HG03521 (cell line): ENCODE measurements around the gene ATMIN.
A peak's percentile ranks its signal among the peaks of the same experiment; 100 is the strongest.

Experiments used
- ATAC-seq: cut with Tn5 transposase; IDR thresholded peaks from one replicate; pipeline ENCODE4 v1.9.1; 2021; ENCODE audit warnings: mild to moderate bottlenecking, moderate library complexity; ENCODE audit not compliant: unreplicated experiment

The ATMIN gene

GRCh38 chr16:81005610-81006161 lies 30.0 kb upstream of the ATMIN start:
- no peak for ATAC-seq

GRCh38 chr16:81006211-81006812 lies 29.3 kb upstream of the ATMIN start:
- peak; percentile 26 for ATAC-seq

GRCh38 chr16:81006813-81007695 lies 28.6 kb upstream of the ATMIN start, which contains the start of the genes CENPN and CMC2:
Gene CENPN (plus strand): TSS chr16:81007214. CDS start chr16:81011940, 4,726 bp downstream.
Gene CMC2 (minus strand): TSS chr16:81006885. CDS start chr16:80997394, 9,491 bp downstream.
- peak; percentile 76 for ATAC-seq

GRCh38 chr16:81008505-81008789 lies 27.2 kb upstream of the ATMIN start:
- ATAC-seq, result no peak

GRCh38 chr16:81012974-81013373 lies 22.7 kb upstream of the ATMIN start:
- no peak for ATAC-seq

- ATAC-seq, result no peak
These were observed 21.0 kb upstream of the ATMIN start for GRCh38 chr16:81014672-81015071.

GRCh38 chr16:81018496-81018895 lies 17.1 kb upstream of the ATMIN start:
- ATAC-seq, result no peak

- ATAC-seq, result no peak
These were observed 9.2 kb upstream of the ATMIN start for GRCh38 chr16:81026429-81026828.

- no peak for ATAC-seq
These were observed 5.6 kb upstream of the ATMIN start for GRCh38 chr16:81029930-81030604.

GRCh38 chr16:81035975-81036750 lies 521 bp downstream of the ATMIN start:
- peak; percentile 45 for ATAC-seq

- no peak for ATAC-seq
These were observed 1.2 kb downstream of the ATMIN start for GRCh38 chr16:81036751-81037350.

GRCh38 chr16:81040131-81040530 lies 4.5 kb downstream of the ATMIN start:
- ATAC-seq, result no peak

- no peak for ATAC-seq
These were observed 5.2 kb downstream of the ATMIN start for GRCh38 chr16:81040842-81041241.

- ATAC-seq, result no peak
These were observed 6.1 kb downstream of the ATMIN start for GRCh38 chr16:81041696-81042095.

GRCh38 chr16:81042821-81043220 lies 7.2 kb downstream of the ATMIN start:
- ATAC-seq, result no peak

GRCh38 chr16:81053761-81054160 lies 18.1 kb downstream of the ATMIN start:
- no peak for ATAC-seq

- no peak for ATAC-seq
These were observed 25.1 kb downstream of the ATMIN start for GRCh38 chr16:81060576-81061306.

- no peak for ATAC-seq
These were observed 25.6 kb downstream of the ATMIN start for GRCh38 chr16:81061307-81061640.

- no peak for ATAC-seq
These were observed 26.4 kb downstream of the ATMIN start for GRCh38 chr16:81061871-81062608.
